ENCODE data around the gene GARIN5A. TPM values are rescaled to one million over a fixed set of nuclear protein-coding genes. Genes with fewer than 3 reads are reported as not detected.
A peak's percentile ranks its signal among the peaks of the same experiment; 100 is the strongest.

Gene GARIN5A
- total and polyA plus RNA-seq, 9 of the 15 experiments (the other 6 are each of a cell fraction or from before 2014, with no cell fraction given), result 0.10 to 0.82 (median 0.23) TPM; not detected in 2

DNA sequence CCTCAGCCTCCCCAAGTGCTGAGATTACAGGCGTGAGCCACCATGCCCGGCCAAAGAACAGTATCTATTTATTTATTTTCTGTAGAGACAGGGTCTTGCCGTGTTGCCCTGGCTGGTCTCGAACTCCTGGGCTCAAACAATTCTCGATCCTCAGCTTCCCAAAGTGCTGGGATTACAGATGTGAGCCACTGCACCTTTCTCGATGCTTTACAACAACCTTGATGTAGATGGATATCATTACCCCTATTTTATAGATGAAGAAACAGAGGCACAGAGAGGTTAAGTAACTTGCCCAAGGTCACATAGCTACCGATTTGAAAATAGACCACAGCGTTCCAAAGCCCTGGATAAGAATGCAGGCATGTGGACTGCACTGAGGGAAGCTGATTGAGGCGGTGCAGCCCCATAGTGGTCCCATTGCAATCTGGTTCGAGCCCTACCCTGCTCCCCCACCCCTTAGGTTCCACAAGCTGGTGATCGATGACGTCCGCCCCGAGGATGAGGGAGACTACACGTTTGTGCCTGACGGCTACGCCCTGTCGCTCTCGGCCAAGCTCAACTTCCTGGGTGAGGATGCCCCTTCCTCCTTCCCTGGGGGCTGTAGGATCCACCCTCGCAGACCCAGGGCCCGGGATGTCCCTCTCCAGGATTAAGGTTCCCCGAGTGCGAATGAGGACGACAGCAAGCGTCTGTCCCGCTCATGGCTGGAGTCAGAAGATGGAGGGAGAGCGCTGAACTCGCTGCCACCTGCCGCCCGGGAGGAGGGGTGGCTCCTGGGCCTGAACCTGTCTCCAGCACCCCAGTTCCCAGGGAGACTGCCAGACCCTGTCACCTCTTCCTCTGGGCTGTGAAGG lies 26.1 kb downstream of the GARIN5A start:
- in situ Hi-C loops (cut with MboI), result no loop called here
- Histone ChIP-seq H3K36me3 (ENCODE audit: control insufficient read depth, insufficient read depth, low read length) (no peaks in the 10 kb centered on the region), H3K4me3 (no peak overlapping the region), H3K79me2 (ENCODE audit: control insufficient read depth, insufficient read depth, low read length) (no peaks in the 10 kb centered on the region), H3K9me3 (replicated peaks; ENCODE audit: control insufficient read depth, insufficient read depth, low read depth, low read length) (no peaks in the 10 kb centered on the region), H3K4me1 (replicated peaks in 1 of 2; ENCODE audit: control insufficient read depth in 2 of 2, insufficient read depth in 2 of 2, low read length in 2 of 2) (peaks cover 0 to 11% of the 10 kb centered on the region in 2 experiments; a peak in 2 of 5 replicates), H2AFZ (ENCODE audit: low read depth, low read length) (no peak overlapping the region), H3K27ac (ENCODE audit: extremely low read depth, low read depth, low read length) (no peak overlapping the region), H4K20me1 (replicated peaks; ENCODE audit: control insufficient read depth, insufficient read depth, low read length) (no peaks in the 10 kb centered on the region), H3K9me1 (ENCODE audit: control insufficient read depth, insufficient read depth, low read length) (no peaks in the 10 kb centered on the region), H3K27me3 (ENCODE audit: control insufficient read depth in 2 of 2, insufficient read depth in 2 of 2, low read length in 2 of 2) (peaks cover 9 to 18% of the 10 kb centered on the region in 2 experiments; a peak in 4 of 5 replicates), H3K4me2 (ENCODE audit: insufficient read depth, low read length) (no peak overlapping the region), H3K9ac (ENCODE audit: insufficient read depth in 1 of 2, low read depth in 2 of 2, low read length in 2 of 2) (peak overlapping the region in 1 of 2 experiments; percentile 78; a peak in 2 of 4 replicates)
- no TSS peak for BruUV-seq (replicated peaks)
- ATAC-seq (no peak), FAIRE-seq (no peak), DNase-seq (ENCODE audit: extremely low read depth in 1 of 4, low spot score in 3 of 4) (no peak)
- POLR2A ChIA-PET, result interaction anchor here (1.0 to 1.2 kb wide), 3 partner anchors 22 to 76 kb away, joined by 3 to 5 read pairs (median 3); no protein-coding TSS in a partner anchor
- CTCF ChIA-PET (ENCODE audit: low intra/inter-chr PET ratio), result no interaction called here
- 13% methylated on average over 30 of the region's 30 CpGs for WGBS (ENCODE audit: insufficient coverage, low coverage, missing lambda C conversion rate)
- intact Hi-C loops (cut with micrococcal nuclease), result no loop called here
- TF ChIP-seq, protein P1, sequence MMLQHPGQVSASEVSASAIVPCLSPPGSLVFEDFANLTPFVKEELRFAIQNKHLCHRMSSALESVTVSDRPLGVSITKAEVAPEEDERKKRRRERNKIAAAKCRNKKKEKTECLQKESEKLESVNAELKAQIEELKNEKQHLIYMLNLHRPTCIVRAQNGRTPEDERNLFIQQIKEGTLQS (IDR thresholded peaks at IDR 0.05), result no peak
- TF ChIP-seq, protein P1 (CRISPR knock-in tag; conservative IDR thresholded peaks at IDR 0.05), result no peak
- TF ChIP-seq LARP7 (IDR thresholded peaks at IDR 0.05), result no peak
- no peak for TF ChIP-seq EWSR1 (IDR thresholded peaks at IDR 0.05; ENCODE audit: borderline replicate concordance, low read depth, partially characterized antibody)
- no peak for TF ChIP-seq JUNB (CRISPR knock-in tag; conservative IDR thresholded peaks at IDR 0.05)
- TF ChIP-seq POLR3G (IDR thresholded peaks at IDR 0.05; ENCODE audit: extremely low read depth, insufficient read length, insufficient replicate concordance), result no peak
- no peak for TF ChIP-seq GATAD2A (IDR thresholded peaks at IDR 0.05)
- TF ChIP-seq, protein P2, sequence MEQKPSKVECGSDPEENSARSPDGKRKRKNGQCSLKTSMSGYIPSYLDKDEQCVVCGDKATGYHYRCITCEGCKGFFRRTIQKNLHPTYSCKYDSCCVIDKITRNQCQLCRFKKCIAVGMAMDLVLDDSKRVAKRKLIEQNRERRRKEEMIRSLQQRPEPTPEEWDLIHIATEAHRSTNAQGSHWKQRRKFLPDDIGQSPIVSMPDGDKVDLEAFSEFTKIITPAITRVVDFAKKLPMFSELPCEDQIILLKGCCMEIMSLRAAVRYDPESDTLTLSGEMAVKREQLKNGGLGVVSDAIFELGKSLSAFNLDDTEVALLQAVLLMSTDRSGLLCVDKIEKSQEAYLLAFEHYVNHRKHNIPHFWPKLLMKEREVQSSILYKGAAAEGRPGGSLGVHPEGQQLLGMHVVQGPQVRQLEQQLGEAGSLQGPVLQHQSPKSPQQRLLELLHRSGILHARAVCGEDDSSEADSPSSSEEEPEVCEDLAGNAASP (IDR thresholded peaks at IDR 0.05), result no peak
- no peak for TF ChIP-seq BMI1 (IDR thresholded peaks at IDR 0.05; ENCODE audit: low read length)
- TF ChIP-seq, protein P3, sequence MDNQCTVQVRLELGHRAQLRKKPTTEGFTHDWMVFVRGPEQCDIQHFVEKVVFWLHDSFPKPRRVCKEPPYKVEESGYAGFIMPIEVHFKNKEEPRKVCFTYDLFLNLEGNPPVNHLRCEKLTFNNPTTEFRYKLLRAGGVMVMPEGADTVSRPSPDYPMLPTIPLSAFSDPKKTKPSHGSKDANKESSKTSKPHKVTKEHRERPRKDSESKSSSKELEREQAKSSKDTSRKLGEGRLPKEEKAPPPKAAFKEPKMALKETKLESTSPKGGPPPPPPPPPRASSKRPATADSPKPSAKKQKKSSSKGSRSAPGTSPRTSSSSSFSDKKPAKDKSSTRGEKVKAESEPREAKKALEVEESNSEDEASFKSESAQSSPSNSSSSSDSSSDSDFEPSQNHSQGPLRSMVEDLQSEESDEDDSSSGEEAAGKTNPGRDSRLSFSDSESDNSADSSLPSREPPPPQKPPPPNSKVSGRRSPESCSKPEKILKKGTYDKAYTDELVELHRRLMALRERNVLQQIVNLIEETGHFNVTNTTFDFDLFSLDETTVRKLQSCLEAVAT (IDR thresholded peaks at IDR 0.05), result no peak
- no peak for TF ChIP-seq PTRF (tag; IDR thresholded peaks at IDR 0.05)
- TF ChIP-seq FOXK1 (CRISPR knock-in tag; IDR thresholded peaks at IDR 0.05; ENCODE audit: borderline replicate concordance), result no peak
- TF ChIP-seq, protein P4, sequence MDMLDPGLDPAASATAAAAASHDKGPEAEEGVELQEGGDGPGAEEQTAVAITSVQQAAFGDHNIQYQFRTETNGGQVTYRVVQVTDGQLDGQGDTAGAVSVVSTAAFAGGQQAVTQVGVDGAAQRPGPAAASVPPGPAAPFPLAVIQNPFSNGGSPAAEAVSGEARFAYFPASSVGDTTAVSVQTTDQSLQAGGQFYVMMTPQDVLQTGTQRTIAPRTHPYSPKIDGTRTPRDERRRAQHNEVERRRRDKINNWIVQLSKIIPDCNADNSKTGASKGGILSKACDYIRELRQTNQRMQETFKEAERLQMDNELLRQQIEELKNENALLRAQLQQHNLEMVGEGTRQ (CRISPR knock-in tag; IDR thresholded peaks at IDR 0.05), result no peak
- TF ChIP-seq ARID2 (IDR thresholded peaks at IDR 0.05), result no peak
- no peak for TF ChIP-seq ZNF274 (IDR thresholded peaks at IDR 0.05; ENCODE audit: borderline replicate concordance, low read depth, low read length)
- TF ChIP-seq KDM1A (IDR thresholded peaks at IDR 0.05), result peak; percentile 29 to 54; a peak in 2 of 4 replicates
- 0 out of 2 replicates have a peak, but pooled peaks have one; percentile 41 for TF ChIP-seq SMARCA5 (IDR thresholded peaks at IDR 0.05)
- no peak for TF ChIP-seq NFE2 (IDR thresholded peaks at IDR 0.05; ENCODE audit: low read depth)
- no peak for TF ChIP-seq ZNF316 (IDR thresholded peaks at IDR 0.05)
- no peak for TF ChIP-seq ZBED1 (IDR thresholded peaks at IDR 0.05)
- no peak for TF ChIP-seq THRAP3 (IDR thresholded peaks at IDR 0.05; ENCODE audit: borderline replicate concordance)
